Measurements from ENCODE around the gene LCT. TPM values are rescaled to one million over a fixed set of nuclear protein-coding genes. Genes with fewer than 3 reads are reported as not detected.

LCT gene
- total RNA-seq, 1 donor from 2014 or later = not detected

GRCh38 chr2:135741395-135742324 lies 95.3 kb downstream of the LCT start, which contains the start of gene UBXN4:
TSS of gene UBXN4 (plus strand) at chr2:135741855. CDS start at chr2:135741930, 75 bp downstream.
- peak; percentile 99 for DNase-seq

- DNase-seq = no peak
These were observed 96.0 kb downstream of the LCT start for GRCh38 chr2:135741043-135741394.

- no peak for DNase-seq
These were observed 96.8 kb downstream of the LCT start for GRCh38 chr2:135740206-135740605.

Small RNA genes lying within 50 kb of the gene (small RNA-seq; reads per million reads assigned to genes)
- not detected for gene RF00019 (ENCODE audit: low replicate concordance)

Other genes starting within 250 kb of the LCT start
- 89.9 TPM for gene UBXN4, start 95.3 kb downstream of the LCT start, total RNA-seq
- 20.2 TPM for gene MCM6, start 39.3 kb upstream of the LCT start, total RNA-seq
- 88.5 TPM for gene DARS1, start 148.4 kb upstream of the LCT start, total RNA-seq